Left forelimb (tissue), 1 donor: Measurements from ENCODE around the gene WFDC5.

Source experiments
- DNase-seq: peaks from one replicate; pipeline ENCODE4 v3.0.0-alpha.2; 2018; ENCODE audit warnings: low spot score

Gene WFDC5

DNA sequence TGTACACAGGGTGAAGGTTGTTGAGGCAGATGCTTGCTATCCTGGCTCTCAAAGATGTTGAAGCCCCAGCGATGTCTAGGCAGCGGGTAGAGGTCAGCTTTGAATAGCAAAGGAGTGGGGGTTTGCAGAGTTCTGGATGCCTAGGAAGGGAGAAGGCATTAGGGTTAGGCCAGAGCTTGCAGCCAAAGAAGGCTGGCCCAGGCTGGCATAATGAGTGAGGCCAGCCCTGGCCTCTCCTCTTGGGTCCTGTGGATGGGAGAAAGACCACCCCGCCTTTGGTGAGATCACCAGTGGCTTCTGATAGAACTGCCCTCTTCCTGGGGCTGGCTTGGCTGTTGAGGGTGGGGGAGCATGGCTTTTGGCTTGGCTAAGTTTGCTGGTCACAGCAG, 406 bp upstream of the WFDC5 start:
- DNase-seq: no peak

GRCh38 chr20:45113865-45114264, 1.1 kb downstream of the WFDC5 start:
- no peak for DNase-seq

- DNase-seq: no peak
Measured at GRCh38 chr20:45112754-45113153, 2.2 kb downstream of the WFDC5 start.

GRCh38 chr20:45111799-45112471, 3.0 kb downstream of the WFDC5 start:
- DNase-seq: no peak

- no peak for DNase-seq
Measured at GRCh38 chr20:45111285-45111684, 3.7 kb downstream of the WFDC5 start.

GRCh38 chr20:45110301-45110700, 4.7 kb downstream of the WFDC5 start:
- no peak for DNase-seq

DNA sequence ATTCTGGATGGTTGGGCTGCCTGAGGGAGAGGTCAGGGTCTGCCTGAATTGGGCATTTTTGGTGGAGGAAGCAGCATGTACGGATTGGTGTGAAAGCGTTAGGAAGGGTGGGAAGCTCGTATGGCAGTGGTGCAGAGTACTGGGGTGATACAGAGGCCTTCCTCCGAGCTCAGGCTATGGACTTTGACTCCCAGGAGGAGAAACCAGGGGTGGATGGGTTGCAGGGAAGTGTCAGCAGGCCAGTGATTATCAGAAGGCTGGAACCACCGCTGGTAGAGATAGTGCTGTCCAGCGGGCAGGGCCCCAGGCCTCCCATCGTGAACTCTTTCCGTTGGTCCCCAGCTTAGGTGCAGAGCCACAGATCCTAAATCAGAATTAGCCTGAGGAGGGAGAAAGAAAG, 5.3 kb downstream of the WFDC5 start:
- no peak for DNase-seq

DNA sequence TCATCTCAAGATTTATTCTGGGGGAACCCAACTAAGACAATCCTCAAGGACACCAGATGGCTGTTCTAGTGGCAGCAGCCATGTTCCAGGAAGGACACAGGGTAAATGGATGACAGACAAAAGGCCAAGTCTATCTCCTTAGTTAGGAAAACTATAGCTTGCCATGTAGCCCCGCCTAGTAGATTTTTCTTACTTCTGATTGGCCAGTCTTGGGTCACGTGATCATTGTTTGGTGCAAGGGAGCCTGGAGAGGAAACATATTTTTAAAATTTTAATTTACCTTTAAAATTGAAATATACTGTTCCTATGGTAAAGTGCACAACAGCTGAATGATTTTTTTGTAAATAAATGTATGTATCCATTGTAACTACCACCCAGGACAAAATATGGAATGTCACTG, 9.7 kb downstream of the WFDC5 start:
- no peak for DNase-seq

DNA sequence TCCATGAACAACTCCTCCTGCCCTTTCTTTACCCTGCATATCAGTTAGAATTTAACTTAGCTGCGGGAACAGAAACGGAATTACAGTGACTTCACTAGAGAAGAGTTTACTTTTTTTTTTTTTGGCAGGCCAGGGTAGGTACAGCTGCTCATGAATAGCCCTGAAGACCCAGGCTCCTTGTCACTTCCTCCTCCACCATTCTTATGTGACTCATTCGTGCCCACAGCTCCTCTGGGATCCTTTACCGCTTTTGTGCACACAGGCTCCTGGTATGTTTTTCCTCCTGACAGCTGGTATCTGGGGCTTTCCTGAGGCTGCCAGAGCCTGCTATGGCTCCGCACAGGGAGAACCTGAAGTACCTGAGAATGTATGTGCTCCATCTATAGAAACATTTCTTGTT, 10.2 kb downstream of the WFDC5 start:
- no peak for DNase-seq

GRCh38 chr20:45103072-45103471, 11.9 kb downstream of the WFDC5 start:
- no peak for DNase-seq

GRCh38 chr20:45101333-45101850, 13.6 kb downstream of the WFDC5 start:
- DNase-seq: no peak

DNA sequence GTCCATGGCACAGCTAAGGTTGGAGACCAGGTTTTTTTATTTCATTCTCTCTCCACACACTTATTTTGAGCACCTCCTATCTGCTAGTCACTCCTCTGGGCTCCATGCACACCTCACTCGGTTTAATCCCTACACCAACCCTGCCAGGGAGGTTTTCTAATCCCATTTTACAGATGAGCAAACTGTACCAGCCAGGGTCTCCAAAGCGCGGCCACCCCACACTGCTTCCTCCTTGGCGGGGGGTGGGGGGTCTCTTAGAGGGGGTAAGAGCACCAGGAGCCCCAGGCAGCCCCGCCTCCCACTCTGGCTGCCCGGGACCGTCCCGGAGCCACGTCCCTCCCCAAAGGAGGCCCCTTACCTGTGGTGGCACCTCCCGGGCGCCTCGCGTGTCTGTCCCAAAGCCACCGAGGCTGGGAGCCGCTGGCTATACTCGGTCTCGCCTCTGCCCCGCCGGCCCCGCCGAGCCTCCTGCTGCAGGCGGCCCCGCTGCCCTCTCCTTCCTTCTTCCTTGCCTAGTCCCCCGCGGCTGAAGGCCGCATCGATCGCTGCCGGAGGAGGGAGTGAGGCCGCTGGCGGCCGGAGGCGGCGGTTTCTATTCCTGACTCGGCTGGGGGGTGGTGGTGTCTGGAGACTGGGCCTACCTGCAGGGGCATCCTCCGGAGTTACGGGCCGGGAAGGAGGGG, 14.3 kb downstream of the WFDC5 start, which contains the start of gene KCNS1:
Gene KCNS1, minus strand, starts transcription at position 565 of the 683 bp plus-strand sequence. CDS start 1,891 bp downstream, outside the sequence.
- DNase-seq: no peak

DNA sequence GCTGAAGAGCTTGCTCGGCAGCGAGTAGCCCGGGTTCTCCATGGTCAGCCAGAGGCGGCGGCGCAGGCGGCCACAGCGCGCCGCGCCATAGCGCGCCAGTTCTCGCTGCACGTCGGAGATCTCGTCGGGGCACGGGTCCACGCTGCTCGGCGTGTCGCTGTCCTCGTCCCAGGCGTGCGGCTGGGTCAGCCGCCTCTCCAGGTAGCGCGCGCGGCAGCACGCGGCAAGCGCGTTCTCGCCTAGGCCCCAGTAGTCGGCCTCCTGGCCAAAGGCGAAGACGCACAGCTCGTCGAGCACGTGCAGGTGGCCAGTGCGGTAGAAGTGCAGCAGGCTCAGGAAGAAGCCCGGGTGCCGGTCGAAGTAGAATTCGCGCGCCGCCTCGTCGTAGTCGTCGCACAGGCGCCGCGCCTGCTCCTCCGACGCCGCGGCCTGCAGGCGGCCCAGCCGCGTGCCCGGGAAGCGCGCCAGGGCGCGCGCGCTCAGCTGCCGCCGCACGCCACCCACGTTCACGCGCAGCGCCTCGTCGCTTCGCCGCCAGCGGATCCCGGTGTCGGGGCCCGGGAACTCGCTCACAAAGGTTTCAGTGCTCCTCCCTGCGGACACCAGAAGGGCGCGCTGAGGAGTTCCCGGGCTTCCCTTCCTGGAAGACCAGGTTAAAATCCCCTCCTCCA, 16.7 kb downstream of the WFDC5 start:
- no peak for DNase-seq

DNA sequence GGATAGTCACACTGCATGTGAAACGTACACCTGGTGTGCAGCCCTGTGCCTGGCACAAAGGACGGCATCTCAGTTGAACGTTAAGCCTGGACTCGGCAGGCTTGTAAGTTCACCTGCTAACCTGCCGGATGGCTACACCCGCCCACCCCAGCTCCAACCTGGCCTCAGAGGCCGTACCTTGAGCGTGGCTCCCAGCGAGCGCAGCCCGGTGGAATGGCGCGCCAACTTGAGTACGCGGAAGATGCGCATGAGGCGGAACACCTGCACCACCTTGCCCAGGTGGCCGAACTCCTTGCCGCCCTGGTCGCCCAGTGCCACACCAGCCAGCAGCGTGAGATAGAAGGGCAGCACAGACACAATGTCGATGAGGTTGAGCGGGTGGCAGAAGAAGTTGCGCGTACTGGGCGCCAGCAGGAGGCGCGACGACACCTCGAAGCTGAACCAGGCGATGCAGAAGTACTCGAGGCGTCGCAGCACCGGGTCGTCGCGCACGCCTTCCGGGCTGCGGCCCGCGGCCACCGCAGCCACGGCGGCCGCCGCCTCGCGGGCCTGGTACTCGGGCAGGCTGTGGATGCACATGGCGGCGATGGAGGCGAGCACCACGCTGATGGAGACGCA, 17.4 kb downstream of the WFDC5 start:
- DNase-seq: no peak

DNA sequence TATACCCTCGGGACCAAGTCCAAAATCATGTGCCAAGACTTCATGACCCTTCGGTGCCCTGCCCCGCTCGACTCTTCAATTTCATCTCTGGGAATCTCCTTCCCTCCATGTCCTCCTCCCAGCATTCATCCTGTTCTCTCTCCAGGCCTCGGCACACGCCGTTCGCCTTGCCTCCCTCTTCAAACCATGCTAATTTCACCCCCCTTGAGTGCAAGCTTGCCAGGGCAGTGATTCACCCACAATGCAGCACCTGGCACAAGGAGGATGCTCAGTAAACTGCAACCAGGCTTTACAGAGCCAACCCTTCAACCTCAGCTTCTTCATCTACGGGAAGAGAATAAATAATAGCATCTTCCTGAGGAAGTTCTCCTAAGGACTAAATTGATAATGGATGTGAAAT, 18.2 kb downstream of the WFDC5 start:
- DNase-seq: no peak

- no peak for DNase-seq
Measured at GRCh38 chr20:45095805-45096238, 19.2 kb downstream of the WFDC5 start.

DNA sequence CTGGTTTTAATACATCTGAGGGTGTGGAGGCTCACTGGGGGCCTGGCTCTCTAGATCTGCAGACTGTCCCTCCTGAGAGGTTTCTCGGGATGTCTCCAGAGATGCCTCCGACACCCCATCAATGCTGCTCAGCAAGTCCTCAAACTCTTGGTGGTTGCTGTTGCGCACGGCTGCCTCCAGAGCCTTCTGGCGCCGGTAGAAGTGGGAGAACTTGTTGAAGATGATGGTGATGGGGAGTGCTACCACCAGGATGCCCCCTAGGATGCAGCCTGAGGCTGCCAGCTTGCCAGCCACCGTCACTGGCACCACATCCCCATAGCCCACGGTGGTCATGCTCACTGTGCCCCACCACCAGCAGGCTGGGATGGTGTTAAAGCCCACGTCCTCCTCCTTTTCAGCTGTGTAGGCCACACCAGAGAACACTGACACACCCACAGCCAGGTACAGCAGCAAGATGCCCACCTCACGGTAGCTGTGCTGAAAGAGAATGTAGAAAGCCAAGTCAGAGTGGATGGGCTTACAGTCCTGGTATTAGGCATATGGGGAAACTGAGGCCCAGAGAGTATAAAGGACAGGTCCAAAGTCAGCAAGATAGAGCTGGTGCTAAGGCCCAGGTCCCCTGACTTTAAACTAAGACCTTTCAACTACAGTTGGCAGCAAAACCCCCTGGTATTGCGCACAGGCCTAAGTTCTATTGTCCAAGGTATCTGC, 20.0 kb downstream of the WFDC5 start:
- no peak for DNase-seq

DNA sequence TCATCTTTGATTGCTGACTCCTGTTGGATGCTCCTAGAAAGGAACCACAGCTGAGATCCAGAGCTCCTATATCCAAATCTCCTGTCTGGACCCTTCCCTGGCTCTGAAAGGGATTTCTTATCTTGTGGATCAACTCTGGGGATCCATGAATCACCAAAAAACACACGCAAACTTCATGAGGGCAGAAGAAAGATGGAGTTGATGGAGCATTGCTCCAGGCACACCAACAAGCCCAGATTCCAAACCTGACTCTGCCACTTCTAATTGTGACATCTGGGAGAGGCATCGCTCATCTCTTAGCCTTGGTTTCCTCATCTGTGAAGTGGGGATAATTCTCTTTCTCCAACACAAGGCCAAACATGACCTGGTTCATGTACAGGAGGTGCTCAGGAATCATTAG, 20.8 kb downstream of the WFDC5 start:
- no peak for DNase-seq

GRCh38 chr20:45092898-45093297, 22.1 kb downstream of the WFDC5 start:
- DNase-seq: no peak

DNA sequence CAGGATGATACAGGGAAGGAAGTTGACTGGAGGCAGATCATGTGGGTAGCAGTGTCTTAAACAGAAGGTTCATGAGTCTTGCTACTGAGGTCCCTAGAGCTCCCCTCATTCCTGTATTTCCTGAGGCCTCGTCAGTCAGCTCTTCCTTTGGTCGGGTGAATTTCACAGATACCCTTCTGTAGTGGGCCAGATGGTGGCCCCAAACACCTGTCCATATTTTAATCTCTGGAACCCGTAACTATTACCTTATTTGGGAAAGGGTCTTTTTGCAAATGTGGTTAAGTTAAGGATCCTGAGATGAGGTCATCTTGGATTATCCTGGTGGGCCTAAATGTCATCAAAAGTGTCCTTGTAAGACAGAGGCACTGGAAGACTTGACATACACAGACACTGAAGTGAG, 23.6 kb downstream of the WFDC5 start:
- no peak for DNase-seq

DNA sequence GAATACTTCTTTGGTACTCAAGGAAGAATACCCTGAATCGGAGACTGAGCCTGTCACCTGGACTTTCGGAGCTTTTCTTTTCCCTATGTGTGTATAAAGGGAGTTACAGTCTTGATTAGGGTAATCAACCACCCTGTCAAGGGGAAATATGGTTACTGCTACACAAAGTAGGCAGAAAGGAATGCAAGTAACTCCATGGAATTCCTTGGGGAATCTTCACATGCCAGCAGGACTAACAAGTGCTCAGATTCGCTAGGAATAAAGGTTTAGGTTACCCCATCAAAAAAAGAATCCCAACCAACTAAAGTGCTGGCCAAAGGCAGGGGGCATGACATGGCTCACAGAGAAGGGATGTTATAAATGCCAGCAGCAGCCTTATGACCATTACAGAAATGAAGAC, 24.5 kb downstream of the WFDC5 start:
- DNase-seq: no peak

DNA sequence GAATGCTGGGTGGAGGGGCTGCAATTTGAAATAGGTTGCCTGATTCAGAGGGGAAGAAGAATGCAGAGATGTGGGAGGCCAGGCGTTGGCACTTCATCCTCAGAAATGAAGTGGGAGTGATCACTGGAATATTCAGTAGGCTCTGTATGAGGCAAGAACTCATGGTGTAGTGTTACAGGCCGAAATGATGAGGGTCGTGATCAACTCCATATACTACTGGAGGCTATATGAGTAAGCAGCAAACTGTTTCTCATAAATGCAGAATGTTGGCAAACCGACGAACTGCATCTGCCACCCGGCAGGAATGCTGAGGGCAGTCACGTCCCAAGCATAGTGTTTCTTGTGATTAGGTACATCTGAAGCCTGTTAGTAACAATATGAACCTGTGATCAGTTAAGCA, 26.7 kb downstream of the WFDC5 start:
- no peak for DNase-seq
